Common myeloid progenitor, CD34-positive (primary cell): ENCODE data around the gene KARS1.

ENCODE experiments used
- CTCF ChIA-PET: fragments of 350-600 bp; sonication (Branson Sonifier 250); formaldehyde crosslinking; loops from one replicate; lab custom pipeline; 2021; ENCODE audit warnings: antibody characterized with exemption; lab: Charles Lee
- POLR2A ChIA-PET: fragments of 350-600 bp; sonication (Branson Sonifier 250); formaldehyde crosslinking; loops from one replicate; lab custom pipeline; 2021; ENCODE audit warnings: antibody characterized with exemption; lab: Charles Lee
- DNase-seq, 3 donors: peaks; one replicate each; pipeline versions ENCODE4 v3.0.0 to v3.0.0-alpha.2; 2013
- H3K27ac ChIP-seq, 2 experiments: 1 replicate in 1 of 2; 2 replicates in 1 of 2; pipeline ENCODE4 v1.7.0; 2013; ENCODE audit warnings: inconsistent platforms in 2 of 2, low read length in 2 of 2, mild to moderate bottlenecking in 2 of 2, low read depth in 1 of 2, moderate library complexity in 1 of 2; ENCODE audit not compliant: severe bottlenecking in 2 of 2, insufficient read depth in 1 of 2, poor library complexity in 1 of 2
- H3K27me3 ChIP-seq, 5 experiments: replicated peaks in 2 of 5; 1 replicate in 3 of 5; 2 replicates in 2 of 5; pipeline versions ENCODE4 v1.6.1 to v1.7.0; 2013; ENCODE audit warnings: low read length in 4 of 5, mild to moderate bottlenecking in 2 of 5, moderate library complexity in 2 of 5, inconsistent platforms in 1 of 5; ENCODE audit not compliant: insufficient read depth in 5 of 5, control insufficient read depth in 4 of 5
- H3K36me3 ChIP-seq, 4 experiments: 1 replicate in 2 of 4; 2 replicates in 2 of 4; pipeline versions ENCODE4 v1.6.1 to v1.7.0; 2013; ENCODE audit warnings: low read length in 3 of 4, control low read depth in 1 of 4, mild to moderate bottlenecking in 1 of 4; ENCODE audit not compliant: control insufficient read depth in 4 of 4, insufficient read depth in 4 of 4
- H3K4me1 ChIP-seq, 4 experiments: 1 replicate in 3 of 4; 2 replicates in 1 of 4; pipeline versions ENCODE4 v1.6.1 to v1.7.1; 2013; ENCODE audit warnings: low read length in 3 of 4, mild to moderate bottlenecking in 3 of 4, control low read depth in 1 of 4, inconsistent platforms in 1 of 4, moderate library complexity in 1 of 4; ENCODE audit not compliant: control insufficient read depth in 4 of 4, insufficient read depth in 4 of 4; ENCODE audit errors: control extremely low read depth in 1 of 4
- H3K4me3 ChIP-seq, 7 experiments: 1 replicate in 4 of 7; 2 replicates in 3 of 7; pipeline versions ENCODE4 v1.5.1 to v1.7.0; 2013; ENCODE audit warnings: mild to moderate bottlenecking in 7 of 7, low read length in 6 of 7, moderate library complexity in 6 of 7, inconsistent platforms in 2 of 7, low read depth in 2 of 7, control low read depth in 1 of 7; ENCODE audit not compliant: insufficient read depth in 4 of 7, control insufficient read depth in 1 of 7; ENCODE audit errors: extremely low read depth in 1 of 7
- H3K9me3 ChIP-seq, 5 experiments: 1 replicate in 4 of 5; 2 replicates in 1 of 5; pipeline versions ENCODE4 v1.6.1 to v1.7.1; 2013; ENCODE audit warnings: low read length in 4 of 5, mild to moderate bottlenecking in 2 of 5, inconsistent platforms in 1 of 5, low read depth in 1 of 5, moderate library complexity in 1 of 5; ENCODE audit not compliant: control insufficient read depth in 4 of 5, insufficient read depth in 2 of 5; ENCODE audit errors: control extremely low read depth in 1 of 5
- WGBS: methylation state at CpG from one replicate; pipeline ENCODE4 v1.1.5; 2013; ENCODE audit not compliant: insufficient coverage; 5-methylcytosine and 5-hydroxymethylcytosine counted together

The KARS1 gene

DNA sequence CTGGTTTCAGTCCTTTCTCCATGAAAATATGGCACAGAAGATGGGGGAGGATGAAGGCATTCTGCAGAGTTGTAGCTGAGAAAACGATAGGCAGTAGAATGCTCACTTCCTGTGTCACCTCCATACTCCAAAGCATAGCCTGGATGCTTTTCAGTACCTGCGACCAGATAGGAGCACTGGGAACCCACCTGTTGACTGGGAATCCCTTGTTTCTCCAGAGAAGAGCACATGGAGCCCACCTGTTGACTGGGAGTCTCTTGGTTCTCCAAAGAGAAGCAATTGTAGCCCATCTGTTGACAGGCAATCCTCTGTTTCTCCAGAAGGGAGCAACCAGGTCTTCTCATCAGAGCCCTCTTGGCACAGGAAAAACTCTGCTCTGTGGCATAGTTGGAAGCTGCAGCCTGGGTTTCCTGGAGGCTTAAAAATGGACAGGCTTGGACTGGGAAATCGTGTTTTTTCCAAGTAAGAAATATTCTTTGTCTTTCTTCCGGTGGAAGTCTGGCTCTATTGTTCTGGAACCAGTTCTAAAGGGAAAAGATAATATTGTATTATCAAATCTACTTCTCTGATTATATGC is 13.3 kb upstream of the KARS1 start:
- Histone ChIP-seq H3K27ac (no peak overlapping the region), H3K36me3 (peaks cover 19 to 35% (median 32%) of the 10 kb centered on the region in 4 experiments), H3K27me3 (no peaks in the 10 kb centered on the region), H3K4me3 (no peak overlapping the region), H3K4me1 (no peaks in the 10 kb centered on the region), H3K9me3 (peaks cover 0 to 3% (median 0%) of the 10 kb centered on the region in 5 experiments)
- WGBS: 100% methylated on average over 1 of the region's 4 CpGs
- DNase-seq: no peak
- ChIA-PET CTCF (interaction anchor here (1.7 kb wide), 1 partner anchor 39 kb away, joined by 6 read pairs; no protein-coding TSS in a partner anchor), POLR2A (no interaction called here)

DNA sequence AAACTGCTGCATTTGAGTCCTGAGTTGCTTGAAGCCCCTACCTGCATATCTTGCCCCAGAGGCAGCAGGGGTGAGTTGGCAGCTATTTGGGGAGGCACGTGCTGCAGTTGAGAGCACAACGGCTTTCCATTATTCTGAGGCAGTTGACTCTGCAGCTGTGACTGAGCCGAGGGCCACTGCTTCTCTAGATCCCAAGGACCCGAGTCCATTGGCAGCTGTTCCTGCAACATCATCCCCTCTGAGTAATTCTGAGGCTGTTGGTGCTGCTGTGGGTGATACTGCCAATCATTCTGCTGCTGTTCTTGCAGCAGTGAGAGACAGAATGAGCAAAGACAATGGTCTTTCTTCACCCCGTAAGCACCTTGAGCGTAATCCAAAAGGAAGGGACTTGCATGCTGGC is 12.9 kb upstream of the KARS1 start:
- H3K9me3 ChIP-seq: peaks cover 0 to under 1% (median 0%) of the 10 kb centered on the region in 5 experiments
- CTCF ChIA-PET: interaction anchor here (1.7 kb wide), 1 partner anchor 39 kb away, joined by 6 read pairs; no protein-coding TSS in a partner anchor
- 98% methylated on average over 6 of the region's 6 CpGs for WGBS
- H3K4me3 ChIP-seq: no peak overlapping the region
- DNase-seq: no peak
- POLR2A ChIA-PET: no interaction called here
- H3K4me1 ChIP-seq: no peaks in the 10 kb centered on the region
- no peak overlapping the region for H3K27ac ChIP-seq
- peaks cover 23 to 40% (median 35%) of the 10 kb centered on the region in 4 experiments for H3K36me3 ChIP-seq
- H3K27me3 ChIP-seq: no peaks in the 10 kb centered on the region

GRCh38 chr16:75658175-75658574 is 10.7 kb upstream of the KARS1 start:
- Histone ChIP-seq H3K36me3 (peaks cover 27 to 49% (median 39%) of the 10 kb centered on the region in 4 experiments), H3K4me1 (peaks cover 0 to 3% (median under 1%) of the 10 kb centered on the region in 4 experiments), H3K27ac (no peak overlapping the region), H3K27me3 (no peaks in the 10 kb centered on the region), H3K4me3 (no peak overlapping the region), H3K9me3 (no peaks in the 10 kb centered on the region)
- POLR2A ChIA-PET: no interaction called here
- DNase-seq: no peak
- CTCF ChIA-PET: no interaction called here
- WGBS: 80% methylated on average over 1 of the region's 2 CpGs

GRCh38 chr16:75653922-75654321 is 6.5 kb upstream of the KARS1 start:
- Histone ChIP-seq H3K4me3 (no peak overlapping the region), H3K36me3 (peaks cover 26 to 45% (median 34%) of the 10 kb centered on the region in 4 experiments), H3K27ac (no peak overlapping the region), H3K9me3 (no peaks in the 10 kb centered on the region), H3K27me3 (no peaks in the 10 kb centered on the region), H3K4me1 (peaks cover 10 to 31% (median 21%) of the 10 kb centered on the region in 4 experiments)
- no CpG with 5 or more reads among the region's 1 CpG for WGBS
- POLR2A ChIA-PET: no interaction called here
- CTCF ChIA-PET: no interaction called here
- no peak for DNase-seq

DNA sequence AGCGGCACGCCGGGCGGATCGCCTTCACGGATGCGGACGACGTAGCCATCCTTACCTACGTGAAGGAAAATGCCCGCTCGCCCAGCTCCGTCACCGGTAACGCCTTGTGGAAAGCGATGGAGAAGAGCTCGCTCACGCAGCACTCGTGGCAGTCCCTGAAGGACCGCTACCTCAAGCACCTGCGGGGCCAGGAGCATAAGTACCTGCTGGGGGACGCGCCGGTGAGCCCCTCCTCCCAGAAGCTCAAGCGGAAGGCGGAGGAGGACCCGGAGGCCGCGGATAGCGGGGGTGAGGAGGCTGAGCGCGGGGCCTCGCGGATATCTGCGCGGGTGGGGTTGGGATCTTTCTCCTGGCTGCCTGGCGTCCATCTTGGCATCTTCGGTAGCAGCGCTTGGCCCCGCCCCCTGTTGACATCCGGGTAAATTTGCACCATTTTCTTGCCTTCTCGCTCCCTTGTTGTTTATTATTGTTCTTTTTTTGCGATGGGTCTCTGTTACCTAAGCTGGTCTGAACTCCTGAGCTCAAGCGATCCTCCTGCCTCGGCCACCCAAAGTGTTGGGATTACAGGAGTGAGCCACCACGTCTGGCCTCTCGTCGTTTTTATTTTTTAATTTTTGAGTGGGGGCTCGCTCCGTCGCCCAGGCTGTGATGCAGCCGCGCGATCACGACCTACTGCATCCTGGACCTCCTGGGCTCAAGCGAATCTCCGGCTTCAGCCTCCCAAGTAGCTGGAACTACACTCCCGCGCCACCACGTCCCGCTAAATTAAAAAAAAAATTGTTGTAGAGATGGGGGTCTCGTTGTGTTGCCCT is 1.0 kb upstream of the KARS1 start:
- no peaks in the 10 kb centered on the region for H3K27me3 ChIP-seq
- peaks cover 3 to 21% (median 19%) of the 10 kb centered on the region in 4 experiments for H3K36me3 ChIP-seq
- ChIA-PET CTCF (interaction anchor here (1.0 to 1.5 kb wide), 4 partner anchors 22 to 185 kb away, joined by 3 to 4 read pairs (median 3); partner anchors contain the start of gene ADAT1), POLR2A (interaction anchor here (0.6 to 1.4 kb wide), 4 partner anchors 26 to 1051 kb away, joined by 3 to 6 read pairs (median 4); no protein-coding TSS in a partner anchor)
- H3K9me3 ChIP-seq: no peaks in the 10 kb centered on the region
- peak; percentile 86 to 91 (median 91) for DNase-seq
- H3K4me1 ChIP-seq: peaks cover 17 to 55% (median 34%) of the 10 kb centered on the region in 4 experiments
- peak overlapping the region; percentile 96 to 98 for H3K27ac ChIP-seq
- H3K4me3 ChIP-seq: peak overlapping the region; percentile 98 to 100 (median 99)
- 0% methylated on average over 39 of the region's 62 CpGs for WGBS

GRCh38 chr16:75647112-75647491 is 363 bp downstream of the KARS1 start:
- WGBS: 0% methylated on average over 18 of the region's 18 CpGs
- Histone ChIP-seq H3K9me3 (no peaks in the 10 kb centered on the region), H3K4me1 (peaks cover 13 to 50% (median 32%) of the 10 kb centered on the region in 4 experiments), H3K4me3 (peak overlapping the region; percentile 98 to 100 (median 99)), H3K27ac (peak overlapping the region; percentile 75 to 98), H3K36me3 (peaks cover 6 to 32% (median 26%) of the 10 kb centered on the region in 4 experiments), H3K27me3 (no peaks in the 10 kb centered on the region)
- ChIA-PET CTCF (interaction anchor here (1.0 to 1.5 kb wide), 5 partner anchors 14 to 176 kb away, joined by 3 to 4 read pairs (median 3); partner anchors contain the start of gene ADAT1), POLR2A (interaction anchor here (0.6 to 0.8 kb wide), 3 partner anchors 14 to 130 kb away, joined by 3 to 4 read pairs (median 3); partner anchors contain the start of gene ADAT1)
- no peak for DNase-seq
